HL-60 (cell line): ENCODE results near the gene TUBGCP6.

Experiments
- DNase-seq, 2 experiments: peaks; one replicate each; pipeline ENCODE4 v3.0.0-alpha.2; 2010 to 2020; ENCODE audit warnings: low read depth in 1 of 2, low spot score in 1 of 2
- H3K27ac ChIP-seq: fragments of 250-450 bp; sonication (Bioruptor Pico); replicated peaks from 2 replicates; pipeline ENCODE4 v1.5.1; 2020; ENCODE audit warnings: mild to moderate bottlenecking, moderate library complexity
- H3K27me3 ChIP-seq: fragments of 250-450 bp; sonication (Bioruptor Pico); 2 replicates; pipeline ENCODE4 v1.5.1; 2021; ENCODE audit warnings: mild to moderate bottlenecking, moderate library complexity; ENCODE audit not compliant: insufficient read depth, poor library complexity, severe bottlenecking
- H3K4me3 ChIP-seq: replicated peaks from 2 replicates; pipeline ENCODE4 v1.5.1; 2011; ENCODE audit warnings: mild to moderate bottlenecking, control low read depth, low read length; ENCODE audit not compliant: insufficient read depth
- GABPA ChIP-seq: IDR thresholded peaks from 2 replicates; pipeline ENCODE4 v1.6.1; 2012; ENCODE audit warnings: low read depth
- POLR2AphosphoS5 ChIP-seq: IDR thresholded peaks from 2 replicates; pipeline ENCODE4 v1.6.1; 2012; ENCODE audit warnings: low read depth
- SPI1 ChIP-seq: IDR thresholded peaks from 2 replicates; pipeline ENCODE4 v1.6.1; 2012; ENCODE audit warnings: low read depth, mild to moderate bottlenecking, borderline replicate concordance
- TF ChIP-seq, protein P1 (sequence below): IDR thresholded peaks from one replicate; pipeline ENCODE4 v1.5.1; 2011; ENCODE audit warnings: low read length, control low read depth, inconsistent platforms; ENCODE audit not compliant: insufficient read depth
- TF ChIP-seq, protein P2 (sequence below): IDR thresholded peaks from 2 replicates; pipeline ENCODE4 v1.6.1; 2012; ENCODE audit warnings: low read depth; ENCODE audit not compliant: insufficient replicate concordance

The TUBGCP6 gene

DNA sequence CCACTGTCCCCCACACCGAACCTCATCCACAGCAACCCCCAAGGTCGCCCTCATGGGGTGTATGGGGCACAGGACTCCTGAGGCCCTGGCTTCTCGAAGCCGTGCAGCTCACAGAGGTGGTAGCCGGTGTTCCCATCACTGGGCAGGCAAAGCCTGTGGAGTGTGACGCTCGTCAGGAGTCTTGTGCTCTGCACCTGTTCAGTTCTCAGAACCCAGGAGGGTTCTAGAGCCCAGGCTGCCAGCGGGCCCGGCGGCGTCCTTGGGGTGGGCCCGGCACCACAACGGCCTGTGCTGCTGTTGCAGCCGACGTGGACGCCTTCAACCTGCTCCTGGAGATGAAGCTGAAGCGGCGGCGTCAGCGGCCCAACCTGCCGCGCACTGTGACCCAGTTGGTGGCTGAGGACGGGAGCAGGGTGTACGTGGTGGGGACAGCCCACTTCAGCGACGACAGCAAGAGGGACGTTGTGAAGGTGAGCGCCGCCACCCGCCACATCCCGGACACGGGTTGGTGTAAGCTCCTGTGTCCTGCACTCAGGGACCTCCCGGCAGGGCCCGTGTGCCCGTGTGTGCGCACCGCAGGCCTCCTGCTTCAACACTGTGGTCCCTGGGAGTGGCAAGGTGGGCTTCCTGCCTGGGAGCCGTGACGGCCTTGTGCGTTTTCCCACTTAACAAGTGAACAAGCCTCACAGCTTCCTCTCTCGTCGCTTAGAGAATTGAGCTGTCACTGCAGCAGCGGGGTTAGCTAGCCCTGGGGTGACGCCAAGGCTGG is 50.6 kb downstream of the TUBGCP6 start:
- no peak for DNase-seq

DNA sequence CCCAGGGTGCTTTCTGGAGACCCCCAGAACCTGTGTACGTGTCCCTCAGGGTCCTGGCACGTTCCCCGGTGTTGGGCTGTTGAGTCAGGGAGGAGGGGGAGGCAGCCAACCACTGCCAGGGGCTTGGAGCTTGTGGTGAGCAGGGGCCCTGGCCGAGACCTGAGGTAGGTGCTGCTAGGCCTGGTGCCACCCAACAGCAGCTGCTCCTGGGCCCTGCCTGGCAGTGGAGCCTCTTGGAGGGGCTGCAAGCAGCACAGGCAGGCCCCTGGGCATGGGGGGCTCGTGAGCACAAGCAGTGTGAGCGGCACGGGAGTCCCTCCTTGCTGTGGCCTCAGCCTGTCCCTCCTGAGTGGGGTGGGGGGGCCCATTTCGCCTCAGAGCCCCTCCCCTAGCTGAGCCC is 51.2 kb downstream of the TUBGCP6 start:
- DNase-seq: no peak
- no peaks in the 10 kb centered on the region for H3K27me3 ChIP-seq
- H3K4me3 ChIP-seq: no peak overlapping the region
- no peak for TF ChIP-seq GABPA
- TF ChIP-seq, protein P1, sequence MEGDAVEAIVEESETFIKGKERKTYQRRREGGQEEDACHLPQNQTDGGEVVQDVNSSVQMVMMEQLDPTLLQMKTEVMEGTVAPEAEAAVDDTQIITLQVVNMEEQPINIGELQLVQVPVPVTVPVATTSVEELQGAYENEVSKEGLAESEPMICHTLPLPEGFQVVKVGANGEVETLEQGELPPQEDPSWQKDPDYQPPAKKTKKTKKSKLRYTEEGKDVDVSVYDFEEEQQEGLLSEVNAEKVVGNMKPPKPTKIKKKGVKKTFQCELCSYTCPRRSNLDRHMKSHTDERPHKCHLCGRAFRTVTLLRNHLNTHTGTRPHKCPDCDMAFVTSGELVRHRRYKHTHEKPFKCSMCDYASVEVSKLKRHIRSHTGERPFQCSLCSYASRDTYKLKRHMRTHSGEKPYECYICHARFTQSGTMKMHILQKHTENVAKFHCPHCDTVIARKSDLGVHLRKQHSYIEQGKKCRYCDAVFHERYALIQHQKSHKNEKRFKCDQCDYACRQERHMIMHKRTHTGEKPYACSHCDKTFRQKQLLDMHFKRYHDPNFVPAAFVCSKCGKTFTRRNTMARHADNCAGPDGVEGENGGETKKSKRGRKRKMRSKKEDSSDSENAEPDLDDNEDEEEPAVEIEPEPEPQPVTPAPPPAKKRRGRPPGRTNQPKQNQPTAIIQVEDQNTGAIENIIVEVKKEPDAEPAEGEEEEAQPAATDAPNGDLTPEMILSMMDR: no peak
- 0 out of 2 replicates have a peak, but pooled peaks have one; percentile 6 for TF ChIP-seq POLR2AphosphoS5
- TF ChIP-seq SPI1: no peak
- peak overlapping the region; percentile 97 for H3K27ac ChIP-seq

More for the DNA sequence above, 50.6 kb downstream of the TUBGCP6 start:
- Histone ChIP-seq H3K4me3 (no peak overlapping the region), H3K27ac (no peak overlapping the region; the same call in 1 of the 2 replicates), H3K27me3 (no peaks in the 10 kb centered on the region)
- TF ChIP-seq SPI1: no peak

DNA sequence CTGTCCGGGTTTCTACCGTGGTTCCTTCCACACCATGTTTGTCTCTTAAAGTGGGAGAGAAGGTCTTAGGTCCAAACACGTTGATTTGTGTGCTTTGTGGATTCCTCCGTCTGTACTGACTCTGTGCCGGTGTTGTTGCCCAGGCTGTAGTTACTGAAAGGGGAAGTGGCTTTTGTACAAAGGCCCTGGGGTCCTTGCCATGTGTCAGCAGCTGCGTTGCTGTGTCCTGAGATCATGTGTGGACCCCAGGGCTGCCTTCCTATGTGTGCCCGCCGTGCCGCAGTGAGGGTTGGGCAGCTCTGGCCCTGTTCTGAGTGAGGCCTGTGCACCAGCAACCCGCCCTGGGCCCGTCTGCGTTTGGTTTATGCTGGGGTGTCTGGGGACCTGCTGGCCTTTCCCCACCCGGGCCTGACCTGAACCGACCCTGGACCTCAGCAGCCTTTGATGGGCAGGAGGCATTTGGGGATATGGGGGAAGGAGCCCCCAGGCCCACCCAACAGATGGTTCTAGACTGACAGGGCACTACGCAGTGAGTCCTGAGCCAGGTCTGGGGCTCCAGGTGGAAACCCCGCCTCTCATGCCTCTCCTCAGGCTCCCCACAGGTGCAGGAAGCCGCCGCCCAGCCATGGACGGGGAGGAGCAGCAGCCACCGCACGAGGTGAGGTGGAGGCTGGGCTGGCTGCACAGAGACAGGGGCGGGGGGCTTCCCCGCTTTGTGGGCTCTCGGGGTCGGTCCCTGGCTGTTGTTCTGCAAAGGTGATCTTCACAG is 52.2 kb downstream of the TUBGCP6 start:
- peak overlapping the region; percentile 97 for H3K27ac ChIP-seq
- H3K27me3 ChIP-seq: no peaks in the 10 kb centered on the region
- peak in 1 of 2 experiments; percentile 75 for DNase-seq
- peak overlapping the region; percentile 1 for H3K4me3 ChIP-seq
- peak; percentile 98 for TF ChIP-seq SPI1
- peak; percentile 58 for TF ChIP-seq POLR2AphosphoS5
- no peak for TF ChIP-seq GABPA
- TF ChIP-seq, protein P2, sequence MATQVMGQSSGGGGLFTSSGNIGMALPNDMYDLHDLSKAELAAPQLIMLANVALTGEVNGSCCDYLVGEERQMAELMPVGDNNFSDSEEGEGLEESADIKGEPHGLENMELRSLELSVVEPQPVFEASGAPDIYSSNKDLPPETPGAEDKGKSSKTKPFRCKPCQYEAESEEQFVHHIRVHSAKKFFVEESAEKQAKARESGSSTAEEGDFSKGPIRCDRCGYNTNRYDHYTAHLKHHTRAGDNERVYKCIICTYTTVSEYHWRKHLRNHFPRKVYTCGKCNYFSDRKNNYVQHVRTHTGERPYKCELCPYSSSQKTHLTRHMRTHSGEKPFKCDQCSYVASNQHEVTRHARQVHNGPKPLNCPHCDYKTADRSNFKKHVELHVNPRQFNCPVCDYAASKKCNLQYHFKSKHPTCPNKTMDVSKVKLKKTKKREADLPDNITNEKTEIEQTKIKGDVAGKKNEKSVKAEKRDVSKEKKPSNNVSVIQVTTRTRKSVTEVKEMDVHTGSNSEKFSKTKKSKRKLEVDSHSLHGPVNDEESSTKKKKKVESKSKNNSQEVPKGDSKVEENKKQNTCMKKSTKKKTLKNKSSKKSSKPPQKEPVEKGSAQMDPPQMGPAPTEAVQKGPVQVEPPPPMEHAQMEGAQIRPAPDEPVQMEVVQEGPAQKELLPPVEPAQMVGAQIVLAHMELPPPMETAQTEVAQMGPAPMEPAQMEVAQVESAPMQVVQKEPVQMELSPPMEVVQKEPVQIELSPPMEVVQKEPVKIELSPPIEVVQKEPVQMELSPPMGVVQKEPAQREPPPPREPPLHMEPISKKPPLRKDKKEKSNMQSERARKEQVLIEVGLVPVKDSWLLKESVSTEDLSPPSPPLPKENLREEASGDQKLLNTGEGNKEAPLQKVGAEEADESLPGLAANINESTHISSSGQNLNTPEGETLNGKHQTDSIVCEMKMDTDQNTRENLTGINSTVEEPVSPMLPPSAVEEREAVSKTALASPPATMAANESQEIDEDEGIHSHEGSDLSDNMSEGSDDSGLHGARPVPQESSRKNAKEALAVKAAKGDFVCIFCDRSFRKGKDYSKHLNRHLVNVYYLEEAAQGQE: no peak
- TF ChIP-seq, protein P1: no peak

DNA sequence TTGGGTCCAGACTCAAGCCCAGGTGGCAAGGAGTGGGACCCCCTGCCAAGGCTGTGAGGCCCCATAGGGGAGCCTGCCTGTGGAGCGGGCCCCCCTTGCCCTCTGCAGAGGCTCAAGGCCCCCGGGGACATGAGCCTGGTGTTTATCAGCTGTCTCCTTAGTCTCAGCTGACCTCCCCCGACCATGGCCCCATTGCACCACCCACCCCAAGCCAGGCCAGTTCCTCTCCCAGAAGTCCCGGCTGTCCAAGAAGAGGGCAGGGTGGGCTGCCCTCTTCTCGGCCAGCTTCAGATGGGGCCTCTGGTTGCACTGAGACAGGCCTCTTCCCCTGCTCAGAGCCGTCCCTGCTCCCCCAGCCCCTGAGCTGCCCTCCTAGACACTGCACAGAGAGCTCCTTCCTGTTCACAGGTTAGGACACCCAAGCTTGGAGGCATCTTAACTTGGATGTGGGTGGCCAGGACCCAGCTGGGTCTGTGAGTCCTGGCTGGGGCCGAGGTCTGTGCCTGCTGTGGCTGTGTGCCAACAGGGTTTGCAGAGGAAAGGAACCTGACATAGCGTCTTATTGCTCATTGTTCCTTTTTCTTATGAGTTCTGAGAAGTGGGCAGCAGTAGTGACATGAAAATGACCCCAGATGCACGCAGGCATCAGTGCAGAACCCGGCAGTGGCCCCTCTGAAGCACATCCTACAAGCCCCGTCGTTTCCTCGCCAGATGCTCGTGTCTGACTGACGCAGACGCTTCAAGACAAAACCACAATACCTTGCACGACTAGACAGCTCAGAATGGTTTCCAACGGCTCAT is 53.7 kb downstream of the TUBGCP6 start:
- TF ChIP-seq SPI1: peak; percentile 30; the same call in 1 of the 2 replicates
- TF ChIP-seq, protein P2: no peak
- no peak; the same call in 1 of the 2 replicates for TF ChIP-seq POLR2AphosphoS5
- peak overlapping the region; percentile 97 for H3K27ac ChIP-seq
- H3K4me3 ChIP-seq: peak overlapping the region; percentile 38
- peak; percentile 86 to 95 for DNase-seq
- H3K27me3 ChIP-seq: no peaks in the 10 kb centered on the region
